ENCODE data around the gene TLDC2. TPM values are rescaled to one million over a fixed set of nuclear protein-coding genes. Genes with fewer than 3 reads are reported as not detected.

The TLDC2 gene
- total RNA-seq, 1 donor from 2014 or later = not detected

GRCh38 chr20:36851490-36851889, 24.4 kb upstream of the TLDC2 start:
- no peak overlapping the region for H3K27ac Mint-ChIP-seq (ENCODE audit: unreplicated experiment)
- no peaks in the 10 kb centered on the region for H3K36me3 ChIP-seq (ENCODE audit: insufficient read depth, low read length)
- peaks cover 24% of the 10 kb centered on the region for H3K4me1 Mint-ChIP-seq (ENCODE audit: low read depth, unreplicated experiment)
- DNase-seq (ENCODE audit: low read depth) (no peak), FAIRE-seq (no peak)
- no peaks in the 10 kb centered on the region for H3K9me3 Mint-ChIP-seq (ENCODE audit: unreplicated experiment)
- H4K20me1 ChIP-seq (ENCODE audit: insufficient read depth, low read length) = peaks cover 42% of the 10 kb centered on the region
- no peaks in the 10 kb centered on the region for H3K9me3 ChIP-seq (ENCODE audit: insufficient read depth, low read depth, low read length)
- peaks cover 11% of the 10 kb centered on the region for H3K36me3 Mint-ChIP-seq (ENCODE audit: low read depth, unreplicated experiment)
- H3K4me3 ChIP-seq (ENCODE audit: insufficient read depth, low read depth, low read length) = no peak overlapping the region
- H3K27ac ChIP-seq (ENCODE audit: low read depth, low read length) = no peak overlapping the region
- peaks cover 58% of the 10 kb centered on the region for H3K4me1 ChIP-seq (ENCODE audit: insufficient read depth, low read length)
- H3K79me2 ChIP-seq (ENCODE audit: insufficient read depth, low read length) = peaks cover 88% of the 10 kb centered on the region
- no peak overlapping the region for H2AFZ ChIP-seq (ENCODE audit: low read depth, low read length)
- no peaks in the 10 kb centered on the region for H3K27me3 ChIP-seq (ENCODE audit: insufficient read depth, low read length)
- H3K4me3 Mint-ChIP-seq (ENCODE audit: unreplicated experiment) = no peak overlapping the region
- no peaks in the 10 kb centered on the region for H3K27me3 Mint-ChIP-seq (ENCODE audit: low read depth, unreplicated experiment)
- no peak overlapping the region for H3K9ac ChIP-seq (ENCODE audit: low read length)
- TF ChIP-seq EZH2 (IDR thresholded peaks at IDR 0.05; ENCODE audit: insufficient read depth, low read length) = no peak
- no peak for TF ChIP-seq CTCF (IDR thresholded peaks at IDR 0.05; ENCODE audit: insufficient read depth, low read depth, low read length)
- no peak overlapping the region for H3K4me2 ChIP-seq (ENCODE audit: low read length)

- peaks cover 11% of the 10 kb centered on the region for H3K36me3 Mint-ChIP-seq (ENCODE audit: low read depth, unreplicated experiment)
- H3K9me3 Mint-ChIP-seq (ENCODE audit: unreplicated experiment) = no peaks in the 10 kb centered on the region
- Histone ChIP-seq H3K27me3 (ENCODE audit: insufficient read depth, low read length) (no peaks in the 10 kb centered on the region), H3K4me1 (ENCODE audit: insufficient read depth, low read length) (peaks cover 60% of the 10 kb centered on the region), H2AFZ (ENCODE audit: low read depth, low read length) (no peak overlapping the region), H4K20me1 (ENCODE audit: insufficient read depth, low read length) (peaks cover 49% of the 10 kb centered on the region), H3K9ac (ENCODE audit: low read length) (no peak overlapping the region), H3K4me2 (ENCODE audit: low read length) (no peak overlapping the region), H3K27ac (ENCODE audit: low read depth, low read length) (peak overlapping the region; percentile 3), H3K4me3 (ENCODE audit: insufficient read depth, low read depth, low read length) (no peak overlapping the region), H3K36me3 (ENCODE audit: insufficient read depth, low read length) (no peaks in the 10 kb centered on the region), H3K9me3 (ENCODE audit: insufficient read depth, low read depth, low read length) (no peaks in the 10 kb centered on the region), H3K79me2 (ENCODE audit: insufficient read depth, low read length) (peaks cover 88% of the 10 kb centered on the region)
- DNase-seq (ENCODE audit: low read depth) (no peak), FAIRE-seq (no peak)
- H3K4me3 Mint-ChIP-seq (ENCODE audit: unreplicated experiment) = no peak overlapping the region
- H3K27ac Mint-ChIP-seq (ENCODE audit: unreplicated experiment) = no peak overlapping the region
- no peaks in the 10 kb centered on the region for H3K27me3 Mint-ChIP-seq (ENCODE audit: low read depth, unreplicated experiment)
- H3K4me1 Mint-ChIP-seq (ENCODE audit: low read depth, unreplicated experiment) = peaks cover 26% of the 10 kb centered on the region
- TF ChIP-seq EZH2 (IDR thresholded peaks at IDR 0.05; ENCODE audit: insufficient read depth, low read length) (no peak), CTCF (IDR thresholded peaks at IDR 0.05; ENCODE audit: insufficient read depth, low read depth, low read length) (no peak)
These were observed 23.8 kb upstream of the TLDC2 start for GRCh38 chr20:36852187-36852586.

- no peak overlapping the region for H3K27ac Mint-ChIP-seq (ENCODE audit: unreplicated experiment)
- peaks cover 28% of the 10 kb centered on the region for H3K4me1 Mint-ChIP-seq (ENCODE audit: low read depth, unreplicated experiment)
- peaks cover 73% of the 10 kb centered on the region for H4K20me1 ChIP-seq (ENCODE audit: insufficient read depth, low read length)
These were observed 21.3 kb upstream of the TLDC2 start for GRCh38 chr20:36854348-36855240.

More at GRCh38 chr20:36854348-36855240, 21.3 kb upstream of the TLDC2 start:
- Mint-ChIP-seq H3K27me3 (ENCODE audit: low read depth, unreplicated experiment) (no peaks in the 10 kb centered on the region), H3K4me3 (ENCODE audit: unreplicated experiment) (no peak overlapping the region), H3K9me3 (ENCODE audit: unreplicated experiment) (no peaks in the 10 kb centered on the region), H3K36me3 (ENCODE audit: low read depth, unreplicated experiment) (peaks cover 11% of the 10 kb centered on the region)
- no peak overlapping the region for H3K4me3 ChIP-seq (ENCODE audit: insufficient read depth, low read depth, low read length)
- H3K79me2 ChIP-seq (ENCODE audit: insufficient read depth, low read length) = peaks cover 98% of the 10 kb centered on the region
- no peak overlapping the region for H3K27ac ChIP-seq (ENCODE audit: low read depth, low read length)
- no peaks in the 10 kb centered on the region for H3K36me3 ChIP-seq (ENCODE audit: insufficient read depth, low read length)
- FAIRE-seq (no peak), DNase-seq (ENCODE audit: low read depth) (no peak)
- TF ChIP-seq CTCF (IDR thresholded peaks at IDR 0.05; ENCODE audit: insufficient read depth, low read depth, low read length) (no peak), EZH2 (IDR thresholded peaks at IDR 0.05; ENCODE audit: insufficient read depth, low read length) (no peak)
- H2AFZ ChIP-seq (ENCODE audit: low read depth, low read length) = no peak overlapping the region
- peak overlapping the region; percentile 14 for H3K4me2 ChIP-seq (ENCODE audit: low read length)
- H3K9ac ChIP-seq (ENCODE audit: low read length) = no peak overlapping the region
- peaks cover 43% of the 10 kb centered on the region for H3K4me1 ChIP-seq (ENCODE audit: insufficient read depth, low read length)
- no peaks in the 10 kb centered on the region for H3K9me3 ChIP-seq (ENCODE audit: insufficient read depth, low read depth, low read length)
- no peaks in the 10 kb centered on the region for H3K27me3 ChIP-seq (ENCODE audit: insufficient read depth, low read length)

Measured in astrocyte (in vitro differentiated cells and primary cell).